Smooth muscle cell (in vitro differentiated cells): ENCODE measurements around the gene LMTK2. TPM values are rescaled to one million over a fixed set of nuclear protein-coding genes. Genes with fewer than 3 reads are reported as not detected.

ENCODE experiments used
- DNase-seq: peaks from one replicate; lab custom pipeline; 2025; ENCODE audit not compliant: unreplicated experiment; lab: John Stamatoyannopoulos, UW
- H2AFZ ChIP-seq: fragments of 200-600 bp; sonication (generic); 2 replicates; pipeline ENCODE4 v1.6.0; 2016; ENCODE audit warnings: antibody characterized with exemption, low read depth, mild to moderate bottlenecking
- H3F3A ChIP-seq: fragments of 200-600 bp; sonication (generic); 2 replicates; pipeline ENCODE4 v1.6.0; 2017; ENCODE audit warnings: antibody characterized with exemption, low read depth
- H3K27ac ChIP-seq: fragments of 200-600 bp; sonication (generic); 2 replicates; pipeline ENCODE4 v1.5.1; 2016; ENCODE audit warnings: low read depth, mild to moderate bottlenecking
- H3K27me3 ChIP-seq: fragments of 200-600 bp; sonication (generic); 2 replicates; pipeline ENCODE4 v1.6.1; 2016; ENCODE audit warnings: low read depth, mild to moderate bottlenecking
- H3K36me3 ChIP-seq: fragments of 200-600 bp; sonication (generic); 2 replicates; pipeline ENCODE4 v1.5.1; 2016; ENCODE audit warnings: low read depth
- H3K4me1 ChIP-seq: fragments of 200-600 bp; sonication (generic); 2 replicates; pipeline ENCODE4 v1.5.1; 2016; ENCODE audit warnings: low read depth
- H3K4me2 ChIP-seq: fragments of 200-600 bp; sonication (generic); 2 replicates; pipeline ENCODE4 v1.6.0; 2016; ENCODE audit warnings: mild to moderate bottlenecking
- H3K4me3 ChIP-seq: fragments of 200-600 bp; sonication (generic); 2 replicates; pipeline ENCODE4 v1.5.1; 2016; ENCODE audit warnings: mild to moderate bottlenecking
- H3K79me2 ChIP-seq: fragments of 200-600 bp; sonication (generic); 2 replicates; pipeline ENCODE4 v1.6.0; 2016; ENCODE audit warnings: low read depth, mild to moderate bottlenecking
- H3K9ac ChIP-seq: fragments of 200-600 bp; sonication (generic); 2 replicates; pipeline ENCODE4 v1.6.0; 2016; ENCODE audit warnings: low read depth
- H3K9me3 ChIP-seq: fragments of 200-600 bp; sonication (generic); replicated peaks from 2 replicates; pipeline ENCODE4 v1.5.1; 2016; ENCODE audit warnings: low read depth
- H4K20me1 ChIP-seq: fragments of 200-600 bp; sonication (generic); 2 replicates; pipeline ENCODE4 v1.6.0; 2016; ENCODE audit warnings: low read depth
- CTCF ChIP-seq: fragments of 200-600 bp; sonication (generic); IDR thresholded peaks from 2 replicates; pipeline ENCODE4 v1.5.1; 2017; ENCODE audit warnings: borderline replicate concordance, mild to moderate bottlenecking, antibody characterized with exemption; ENCODE audit not compliant: insufficient read depth, poor library complexity, severe bottlenecking
- WGBS: methylation state at CpG from one replicate; pipeline ENCODE4 v1.1.7; 2016; ENCODE audit warnings: low lambda C conversion rate; 5-methylcytosine and 5-hydroxymethylcytosine counted together
- polyA plus RNA-seq: library from polyadenylated mRNA; unstranded; fragments of >200 nt; fragmentation: Nextera tagmentation; extraction: Ambion mirVana; gene quantifications from 2 replicates; pipeline ENCODE4 v1.2.1, GENCODE V29; 2016
- total RNA-seq: library from RNA; depleted of rRNA; stranded (reverse); fragments of >200 nt; gene quantifications from 2 replicates; pipeline ENCODE4 v1.2.3, GENCODE V29; 2014

The LMTK2 gene
- total and polyA plus RNA-seq, 2 experiments from 2014 or later = 3.0 to 8.7 TPM

- H3K27me3 ChIP-seq = no peaks in the 10 kb centered on the region
- peaks cover 13% of the 10 kb centered on the region for H4K20me1 ChIP-seq
- 97% methylated on average over 8 of the region's 8 CpGs for WGBS
- no peak overlapping the region for H3K9ac ChIP-seq
- no peak for TF ChIP-seq CTCF
- no peaks in the 10 kb centered on the region for H3K9me3 ChIP-seq
- H3K79me2 ChIP-seq = no peaks in the 10 kb centered on the region
- DNase-seq = no peak
- no peak overlapping the region for H3K4me3 ChIP-seq
- no peaks in the 10 kb centered on the region for H3K4me1 ChIP-seq
- no peaks in the 10 kb centered on the region for H3F3A ChIP-seq
- H3K36me3 ChIP-seq = no peaks in the 10 kb centered on the region
- no peak overlapping the region for H3K27ac ChIP-seq
- H2AFZ ChIP-seq = no peak overlapping the region
- no peak overlapping the region for H3K4me2 ChIP-seq
These were observed 64.3 kb downstream of the LMTK2 start for GRCh38 chr7:98170966-98171365.

GRCh38 chr7:98171449-98171848 is 64.8 kb downstream of the LMTK2 start:
- TF ChIP-seq CTCF = no peak
- Histone ChIP-seq H3K79me2 (no peaks in the 10 kb centered on the region), H3K9ac (no peak overlapping the region), H3K4me1 (no peaks in the 10 kb centered on the region), H2AFZ (no peak overlapping the region), H3K4me2 (no peak overlapping the region), H3K27me3 (no peaks in the 10 kb centered on the region), H3K9me3 (no peaks in the 10 kb centered on the region), H3F3A (no peaks in the 10 kb centered on the region), H4K20me1 (peaks cover 12% of the 10 kb centered on the region), H3K27ac (no peak overlapping the region), H3K4me3 (no peak overlapping the region), H3K36me3 (no peaks in the 10 kb centered on the region)
- no peak for DNase-seq
- 96% methylated on average over 24 of the region's 24 CpGs for WGBS

DNA sequence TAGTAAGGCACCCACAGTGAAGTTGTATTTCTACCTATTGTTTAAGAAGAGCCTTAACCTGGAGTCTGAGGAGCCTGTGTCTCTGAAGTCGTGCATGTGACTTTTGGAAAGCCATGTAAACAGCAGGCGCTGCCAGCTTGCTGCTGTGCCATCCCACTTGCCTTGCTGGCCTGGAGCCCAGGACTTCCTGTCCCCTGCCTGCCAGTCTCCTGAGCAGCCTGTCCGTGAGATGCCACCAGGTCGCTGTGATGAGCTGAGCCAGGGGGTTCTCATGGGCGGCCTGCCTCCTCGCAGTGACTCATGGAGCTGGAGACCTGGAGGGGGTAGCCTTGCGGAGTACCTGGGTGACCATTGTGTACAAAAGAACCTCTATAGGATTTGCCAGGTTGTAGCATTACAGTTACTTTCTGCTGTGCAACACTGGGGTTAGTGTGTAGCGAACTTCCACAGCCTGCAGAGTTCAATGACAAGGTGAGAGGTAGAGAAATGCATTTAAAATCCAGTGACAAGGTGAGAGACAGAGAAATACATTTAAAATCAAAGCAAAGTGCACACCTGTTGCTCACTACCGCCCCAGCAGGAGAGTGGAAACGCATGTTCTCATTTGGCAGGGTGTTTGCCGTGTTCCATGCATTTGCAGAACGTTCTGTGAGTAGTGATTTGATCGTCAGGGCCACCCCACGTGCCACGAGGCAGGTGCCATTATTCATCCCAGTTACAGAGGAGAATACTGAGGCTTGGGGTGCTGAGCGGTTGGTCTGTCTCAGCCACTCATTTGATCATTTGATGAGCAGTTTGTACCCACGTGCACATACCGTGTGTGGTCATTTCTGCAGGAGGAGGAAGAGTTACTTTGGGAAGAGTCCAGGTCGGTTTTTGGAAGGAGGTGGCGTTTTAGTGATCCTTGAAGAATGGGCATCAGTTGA is 67.9 kb downstream of the LMTK2 start:
- Histone ChIP-seq H3K4me3 (no peak overlapping the region), H3F3A (no peaks in the 10 kb centered on the region), H3K9ac (no peak overlapping the region), H3K4me1 (no peaks in the 10 kb centered on the region), H4K20me1 (no peaks in the 10 kb centered on the region), H3K27me3 (no peaks in the 10 kb centered on the region), H3K79me2 (no peaks in the 10 kb centered on the region), H3K27ac (no peak overlapping the region), H2AFZ (no peak overlapping the region), H3K36me3 (no peaks in the 10 kb centered on the region), H3K9me3 (no peaks in the 10 kb centered on the region), H3K4me2 (no peak overlapping the region)
- 94% methylated on average over 20 of the region's 20 CpGs for WGBS
- no peak for DNase-seq
- no peak for TF ChIP-seq CTCF
